ENCODE results near the gene RAPGEF3. TPM values are rescaled to one million over a fixed set of nuclear protein-coding genes. Genes with fewer than 3 reads are reported as not detected.

The RAPGEF3 gene
- total and polyA plus RNA-seq, 2 of the 8 experiments (the other 6 are each of a cell fraction or from before 2014, with no cell fraction given) = 5.0 to 9.4 TPM

DNA sequence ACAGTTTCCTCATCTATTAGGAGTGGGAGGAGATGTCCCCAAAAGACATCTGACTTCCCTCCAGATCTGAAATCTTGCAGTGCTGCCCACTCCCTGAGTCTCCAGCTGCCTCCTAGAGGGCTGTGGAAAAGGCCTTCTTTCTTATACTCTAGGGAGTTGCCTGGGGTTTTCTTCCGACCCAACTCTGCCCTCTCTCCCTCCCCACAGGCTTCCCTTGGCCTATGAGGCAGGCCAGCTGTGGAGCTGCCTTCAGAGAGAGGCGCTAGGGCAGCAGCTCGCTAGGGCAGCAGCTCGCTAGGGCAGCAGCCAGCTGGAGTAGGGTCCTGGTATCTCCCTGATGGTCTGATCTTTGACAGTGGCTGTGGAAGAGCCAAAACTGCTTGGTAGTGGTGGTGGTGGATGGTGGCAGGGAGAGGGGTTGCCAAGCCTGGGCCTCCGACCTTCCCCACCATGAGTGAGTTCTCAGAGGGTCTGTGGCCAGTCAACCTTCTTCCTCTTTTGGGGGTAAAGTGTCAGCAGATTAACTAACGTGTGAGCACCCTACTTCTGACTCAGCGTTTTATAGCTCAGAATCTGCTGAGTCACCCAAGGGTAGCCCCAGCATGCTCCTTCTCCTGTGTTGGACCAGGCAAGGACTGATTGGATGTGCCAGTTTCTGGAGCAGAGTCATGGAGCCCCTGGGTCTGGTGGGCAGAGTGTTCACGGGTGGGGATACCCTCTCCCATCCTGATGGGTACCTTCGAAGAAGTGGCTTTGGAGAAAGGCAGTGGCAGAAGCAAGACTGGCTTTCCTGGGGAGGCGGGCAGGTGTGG, 16.6 kb upstream of the RAPGEF3 start:
- Histone ChIP-seq H4K5ac (ENCODE audit: insufficient read length, low read depth, low read length) (no peak overlapping the region), H3K27me3 (replicated peaks in 1 of 4; ENCODE audit: control insufficient read depth in 3 of 4, extremely low read depth in 1 of 4, insufficient read depth in 3 of 4, low read length in 3 of 4) (peaks cover 0 to 21% (median 11%) of the 10 kb centered on the region in 4 experiments; a peak in 4 of 7 replicates), H3K27ac (ENCODE audit: low read depth, low read length) (no peak overlapping the region), H3K4me1 (replicated peaks in 1 of 4; ENCODE audit: control insufficient read depth in 3 of 4, insufficient read depth in 4 of 4, low read length in 3 of 4) (peaks cover 0 to 25% (median 16%) of the 10 kb centered on the region in 4 experiments; a peak in 6 of 7 replicates), H3K9me3 (ENCODE audit: insufficient read depth in 2 of 2, low read depth in 1 of 2, low read length in 1 of 2) (no peaks in the 10 kb centered on the region), H3K9ac (replicated peaks in 1 of 4; ENCODE audit: extremely low read depth in 1 of 4, low read depth in 3 of 4, low read length in 3 of 4) (no peak overlapping the region), H3K18ac (ENCODE audit: extremely low read depth, low read length) (no peak overlapping the region), H2BK15ac (ENCODE audit: low read length) (no peak overlapping the region), H3K4me2 (ENCODE audit: insufficient read depth in 1 of 2, low read depth in 2 of 2, low read length in 2 of 2) (no peak overlapping the region), H2BK12ac (ENCODE audit: low read depth, low read length) (peak overlapping the region; percentile 50; the same call in 1 of the 2 replicates), H3K56ac (replicated peaks; ENCODE audit: insufficient read length, low read depth, low read length) (no peak overlapping the region), H3K4me3 (ENCODE audit: extremely low read depth in 1 of 4, insufficient read depth in 2 of 4, low read depth in 3 of 4, low read length in 4 of 4) (no peak overlapping the region), H3K23me2 (ENCODE audit: low read depth, low read length) (peaks cover 4% of the 10 kb centered on the region; the same call in 1 of the 2 replicates), H2BK120ac (replicated peaks; ENCODE audit: low read depth, low read length) (no peak overlapping the region), H2BK5ac (ENCODE audit: low read depth, low read length) (no peak overlapping the region; the same call in 1 of the 2 replicates), H4K20me1 (replicated peaks in 1 of 2; ENCODE audit: control insufficient read depth in 1 of 2, insufficient read depth in 2 of 2, low read length in 2 of 2) (peaks cover 0 to 6% of the 10 kb centered on the region in 2 experiments), H2AFZ (ENCODE audit: low read length) (no peak overlapping the region), H3K23ac (ENCODE audit: insufficient read length) (no peak overlapping the region), H4K91ac (replicated peaks; ENCODE audit: insufficient read length, low read length) (peak overlapping the region; percentile 6), H4K8ac (ENCODE audit: extremely low read depth, insufficient read depth, low read length) (no peak overlapping the region), H3K79me1 (ENCODE audit: low read depth, low read length) (no peaks in the 10 kb centered on the region), H3K36me3 (ENCODE audit: control insufficient read depth in 2 of 4, insufficient read depth in 4 of 4, low read length in 3 of 4) (no peaks in the 10 kb centered on the region), H2AK5ac (ENCODE audit: low read depth, low read length) (no peak overlapping the region), H3K79me2 (ENCODE audit: control insufficient read depth in 1 of 2, insufficient read depth in 2 of 2, low read length in 2 of 2) (no peaks in the 10 kb centered on the region), H3K4ac (replicated peaks; ENCODE audit: insufficient read length, low read depth, low read length) (no peak overlapping the region), H3K14ac (ENCODE audit: insufficient read length) (no peak overlapping the region), H2BK20ac (ENCODE audit: low read length) (no peak overlapping the region)
- CTCF ChIA-PET (ENCODE audit: partially characterized antibody) = interaction anchor here (1.5 to 58.8 kb wide), 6 partner anchors 7 to 81 kb away, joined by 3 to 2442 read pairs (median 240); partner anchors contain the start of genes ENDOU, RAPGEF3 and RPAP3
- DNase-seq (ENCODE audit: low read depth in 1 of 2, low spot score in 2 of 2) = no peak
- no peak for TF ChIP-seq CTBP2 (IDR thresholded peaks at IDR 0.05; ENCODE audit: borderline replicate concordance, insufficient read depth, insufficient read length, low read length)
- TF ChIP-seq HDAC6 (IDR thresholded peaks at IDR 0.05; ENCODE audit: low read depth, low read length) = no peak
- peak; percentile 95 for TF ChIP-seq MAFK (IDR thresholded peaks at IDR 0.05; ENCODE audit: low read depth, low read length)
- TF ChIP-seq CBX5 (IDR thresholded peaks at IDR 0.05; ENCODE audit: low read depth, low read length) = no peak
- TF ChIP-seq SIN3A (conservative IDR thresholded peaks at IDR 0.05 in 1 of 2, IDR thresholded peaks at IDR 0.05 in 1 of 2; ENCODE audit: low read depth in 1 of 2, low read length in 2 of 2) = no peak
- TF ChIP-seq BACH1 (IDR thresholded peaks at IDR 0.05; ENCODE audit: low read length) = peak; percentile 99
- no peak for TF ChIP-seq POU5F1 (IDR thresholded peaks at IDR 0.05; ENCODE audit: low read depth, low read length)
- TF ChIP-seq TEAD4 (IDR thresholded peaks at IDR 0.05; ENCODE audit: low read depth, low read length) = no peak
- WGBS, 2 experiments (ENCODE audit: extremely low coverage in 1 of 2, insufficient coverage in 1 of 2, insufficient read length in 1 of 2, insufficient replicate concordance in 2 of 2, low coverage in 1 of 2, low lambda C conversion rate in 2 of 2, missing lambda C conversion rate in 1 of 2) = 82% methylated on average over 10 of the region's 10 CpGs; no CpG with 5 or more reads in 1 of the 2 experiments
- POLR2A ChIA-PET (ENCODE audit: partially characterized antibody) = interaction anchor here (1.2 to 10.5 kb wide), 6 partner anchors 8 to 33 kb away, joined by 3 to 79 read pairs (median 13); partner anchors contain the start of gene RAPGEF3
- FAIRE-seq = no peak

Measured in H1 (cell line).